Lower leg skin (tissue), 3 donors: ENCODE measurements around the gene STARD13.

Source experiments
- CTCF ChIP-seq, 3 donors: fragments of 450-650 bp; IDR thresholded peaks; one replicate each; pipeline ENCODE4 v1.5.1; 2016; ENCODE audit warnings: antibody characterized with exemption in 3 of 3, mild to moderate bottlenecking in 3 of 3, moderate library complexity in 2 of 3
- POLR2A ChIP-seq, 2 donors: fragments of 450-650 bp; IDR thresholded peaks; one replicate each; pipeline ENCODE4 v1.6.1; 2016 to 2017; ENCODE audit warnings: antibody characterized with exemption in 2 of 2, mild to moderate bottlenecking in 1 of 2, moderate library complexity in 1 of 2

- no peak for TF ChIP-seq CTCF (IDR thresholded peaks at IDR 0.05)
- TF ChIP-seq POLR2A (IDR thresholded peaks at IDR 0.05) = no peak
Measured at GRCh38 chr13:33224686-33225085, 60.9 kb downstream of the STARD13 start.
